ENCODE results near the gene SIAE. TPM values are rescaled to one million over a fixed set of nuclear protein-coding genes. Genes with fewer than 3 reads are reported as not detected.

The SIAE gene
- total and polyA plus RNA-seq, 2 donors (not counting 1 experiment from before 2014, with no cell fraction given), result 28.9 to 67.0 TPM

GRCh38 chr11:124627546-124627945 lies 46.0 kb downstream of the SIAE start:
- Histone ChIP-seq H3K4me2 (ENCODE audit: extremely low read depth, insufficient read depth, low read length) (no peak overlapping the region), H3K79me2 (ENCODE audit: control insufficient read depth, insufficient read depth, low read length) (peaks cover 28% of the 10 kb centered on the region), H3K9ac (ENCODE audit: insufficient read depth, low read length) (no peak overlapping the region), H3K4me1 (ENCODE audit: control insufficient read depth, extremely low read depth, insufficient read depth, low read length) (no peaks in the 10 kb centered on the region), H3K9me3 (ENCODE audit: control insufficient read depth, insufficient read depth, low read depth, low read length) (no peaks in the 10 kb centered on the region), H3K27me3 (ENCODE audit: control insufficient read depth, insufficient read depth, low read length) (no peaks in the 10 kb centered on the region), H3K36me3 (ENCODE audit: control insufficient read depth, insufficient read depth, low read length) (peaks cover 9% of the 10 kb centered on the region), H4K20me1 (ENCODE audit: control insufficient read depth, extremely low read depth, insufficient read depth, low read length) (no peaks in the 10 kb centered on the region), H2AFZ (ENCODE audit: low read length) (no peak overlapping the region), H3K4me3 (replicated peaks in 1 of 4; ENCODE audit: control extremely low read depth in 1 of 4, insufficient read depth in 1 of 4, low read depth in 3 of 4, low read length in 4 of 4) (no peak overlapping the region), H3K27ac (ENCODE audit: insufficient read depth, low read length) (no peak overlapping the region)
- no peak for TF ChIP-seq EZH2 (IDR thresholded peaks at IDR 0.05; ENCODE audit: low read length, missing control alignments)
- TF ChIP-seq CTCF (conservative IDR thresholded peaks at IDR 0.05 in 1 of 2, IDR thresholded peaks at IDR 0.05 in 1 of 2; ENCODE audit: low read depth in 1 of 2, low read length in 2 of 2), result no peak
- DNase-seq (ENCODE audit: low read depth in 2 of 2), result no peak

- H3K27ac ChIP-seq (ENCODE audit: insufficient read depth, low read length), result no peak overlapping the region
- H3K36me3 ChIP-seq (ENCODE audit: control insufficient read depth, insufficient read depth, low read length), result peaks cover 7% of the 10 kb centered on the region
- no peak overlapping the region for H2AFZ ChIP-seq (ENCODE audit: low read length)
- H3K4me1 ChIP-seq (ENCODE audit: control insufficient read depth, extremely low read depth, insufficient read depth, low read length), result no peaks in the 10 kb centered on the region
- no peak overlapping the region for H3K9ac ChIP-seq (ENCODE audit: insufficient read depth, low read length)
- no peak overlapping the region for H3K4me3 ChIP-seq (replicated peaks in 1 of 4; ENCODE audit: control extremely low read depth in 1 of 4, insufficient read depth in 1 of 4, low read depth in 3 of 4, low read length in 4 of 4)
- no peak overlapping the region for H3K4me2 ChIP-seq (ENCODE audit: extremely low read depth, insufficient read depth, low read length)
- H3K9me3 ChIP-seq (ENCODE audit: control insufficient read depth, insufficient read depth, low read depth, low read length), result no peaks in the 10 kb centered on the region
- DNase-seq (ENCODE audit: low read depth in 2 of 2), result no peak
- H3K27me3 ChIP-seq (ENCODE audit: control insufficient read depth, insufficient read depth, low read length), result peaks cover 2% of the 10 kb centered on the region
- H3K79me2 ChIP-seq (ENCODE audit: control insufficient read depth, insufficient read depth, low read length), result peaks cover 28% of the 10 kb centered on the region
- TF ChIP-seq CTCF (conservative IDR thresholded peaks at IDR 0.05 in 1 of 2, IDR thresholded peaks at IDR 0.05 in 1 of 2; ENCODE audit: low read depth in 1 of 2, low read length in 2 of 2), result no peak
- no peak for TF ChIP-seq EZH2 (IDR thresholded peaks at IDR 0.05; ENCODE audit: low read length, missing control alignments)
- no peaks in the 10 kb centered on the region for H4K20me1 ChIP-seq (ENCODE audit: control insufficient read depth, extremely low read depth, insufficient read depth, low read length)
Observed at GRCh38 chr11:124625504-124626168, 47.9 kb downstream of the SIAE start.

GRCh38 chr11:124623861-124624525 lies 49.5 kb downstream of the SIAE start:
- TF ChIP-seq CTCF (conservative IDR thresholded peaks at IDR 0.05 in 1 of 2, IDR thresholded peaks at IDR 0.05 in 1 of 2; ENCODE audit: low read depth in 1 of 2, low read length in 2 of 2) (no peak), EZH2 (IDR thresholded peaks at IDR 0.05; ENCODE audit: low read length, missing control alignments) (no peak)
- H3K4me1 ChIP-seq (ENCODE audit: control insufficient read depth, extremely low read depth, insufficient read depth, low read length), result no peaks in the 10 kb centered on the region

More at GRCh38 chr11:124623861-124624525, 49.5 kb downstream of the SIAE start:
- Histone ChIP-seq H3K9ac (ENCODE audit: insufficient read depth, low read length) (no peak overlapping the region), H4K20me1 (ENCODE audit: control insufficient read depth, extremely low read depth, insufficient read depth, low read length) (no peaks in the 10 kb centered on the region), H2AFZ (ENCODE audit: low read length) (no peak overlapping the region), H3K27ac (ENCODE audit: insufficient read depth, low read length) (peak overlapping the region; percentile 96), H3K79me2 (ENCODE audit: control insufficient read depth, insufficient read depth, low read length) (peaks cover 28% of the 10 kb centered on the region), H3K9me3 (ENCODE audit: control insufficient read depth, insufficient read depth, low read depth, low read length) (no peaks in the 10 kb centered on the region), H3K36me3 (ENCODE audit: control insufficient read depth, insufficient read depth, low read length) (peaks cover 7% of the 10 kb centered on the region), H3K4me2 (ENCODE audit: extremely low read depth, insufficient read depth, low read length) (peak overlapping the region; percentile 98), H3K27me3 (ENCODE audit: control insufficient read depth, insufficient read depth, low read length) (peaks cover 2% of the 10 kb centered on the region), H3K4me3 (replicated peaks in 1 of 4; ENCODE audit: control extremely low read depth in 1 of 4, insufficient read depth in 1 of 4, low read depth in 3 of 4, low read length in 4 of 4) (peak overlapping the region; percentile 84 to 98 (median 91))
- peak; percentile 17 to 42 for DNase-seq (ENCODE audit: low read depth in 2 of 2)

Data from fibroblast of lung (primary cell).